Mesenchymal stem cell (in vitro differentiated cells and primary cell): ENCODE measurements around the gene HPX.

Experiments
- DNase-seq: peaks from one replicate; pipeline ENCODE4 v3.0.0-alpha.2; 2013
- H2AFZ ChIP-seq: one replicate; pipeline ENCODE4 v1.6.1; 2013; ENCODE audit warnings: low read depth, mild to moderate bottlenecking, control low read depth, inconsistent platforms, low read length, moderate library complexity
- H2AK5ac ChIP-seq: 2 replicates; pipeline ENCODE4 v1.6.1; 2013; ENCODE audit warnings: low read length, moderate library complexity, mild to moderate bottlenecking, inconsistent platforms; ENCODE audit not compliant: severe bottlenecking
- H2BK120ac ChIP-seq: one replicate; pipeline ENCODE4 v1.6.1; 2013; ENCODE audit warnings: low read depth, mild to moderate bottlenecking, inconsistent platforms, low read length, moderate library complexity
- H2BK12ac ChIP-seq, 2 experiments: one replicate each; pipeline ENCODE4 v1.6.1; 2013; ENCODE audit warnings: inconsistent platforms in 2 of 2, low read length in 2 of 2, mild to moderate bottlenecking in 2 of 2, moderate library complexity in 2 of 2, control low read depth in 1 of 2
- H2BK15ac ChIP-seq: one replicate; pipeline ENCODE4 v1.6.1; 2013; ENCODE audit warnings: mild to moderate bottlenecking, low read depth, inconsistent platforms; ENCODE audit not compliant: poor library complexity, severe bottlenecking
- H2BK5ac ChIP-seq: 2 replicates; pipeline ENCODE4 v1.6.1; 2013; ENCODE audit warnings: low read depth, mild to moderate bottlenecking, low read length, control low read depth, inconsistent platforms; ENCODE audit not compliant: poor library complexity, severe bottlenecking
- H3K14ac ChIP-seq, 2 experiments: one replicate each; pipeline ENCODE4 v1.6.1; 2013; ENCODE audit warnings: inconsistent platforms in 2 of 2, low read length in 2 of 2, control low read depth in 1 of 2, mild to moderate bottlenecking in 1 of 2, moderate library complexity in 1 of 2
- H3K18ac ChIP-seq, 2 experiments: one replicate each; pipeline ENCODE4 v1.6.1; 2013; ENCODE audit warnings: inconsistent platforms in 2 of 2, low read length in 2 of 2, control low read depth in 1 of 2, low read depth in 1 of 2, mild to moderate bottlenecking in 1 of 2
- H3K23ac ChIP-seq, 2 experiments: one replicate each; pipeline ENCODE4 v1.6.1; 2013; ENCODE audit warnings: inconsistent platforms in 2 of 2, low read length in 2 of 2, mild to moderate bottlenecking in 2 of 2, moderate library complexity in 2 of 2, control low read depth in 1 of 2
- H3K27ac ChIP-seq: 2 replicates; pipeline ENCODE4 v1.5.1; 2013; ENCODE audit warnings: mild to moderate bottlenecking, moderate library complexity, low read length, control low read depth, inconsistent platforms; ENCODE audit not compliant: poor library complexity, severe bottlenecking
- H3K27me3 ChIP-seq, 2 experiments: 2 replicates each; pipeline versions ENCODE4 v1.6.1 to v1.7.0; 2013; ENCODE audit warnings: low read length in 2 of 2, mild to moderate bottlenecking in 2 of 2, moderate library complexity in 2 of 2, control low read depth in 1 of 2, inconsistent platforms in 1 of 2; ENCODE audit not compliant: control insufficient read depth in 1 of 2, insufficient read depth in 1 of 2
- H3K36me3 ChIP-seq, 2 experiments: 2 replicates each; pipeline versions ENCODE4 v1.6.1 to v1.7.0; 2013; ENCODE audit warnings: low read length in 2 of 2, control low read depth in 1 of 2, inconsistent platforms in 1 of 2, low read depth in 1 of 2, mild to moderate bottlenecking in 1 of 2; ENCODE audit not compliant: insufficient read depth in 2 of 2, control insufficient read depth in 1 of 2
- H3K4ac ChIP-seq, 2 experiments: one replicate each; pipeline ENCODE4 v1.6.1; 2013; ENCODE audit warnings: inconsistent platforms in 2 of 2, low read length in 2 of 2, mild to moderate bottlenecking in 2 of 2, moderate library complexity in 2 of 2, control low read depth in 1 of 2, low read depth in 1 of 2
- H3K4me1 ChIP-seq: 2 replicates; pipeline ENCODE4 v1.6.1; 2013; ENCODE audit warnings: low read depth, low read length, control low read depth; ENCODE audit not compliant: control insufficient read depth, insufficient read depth
- H3K4me2 ChIP-seq: 2 replicates; pipeline ENCODE4 v1.6.1; 2013; ENCODE audit warnings: low read length, mild to moderate bottlenecking, inconsistent platforms; ENCODE audit not compliant: poor library complexity, severe bottlenecking
- H3K4me3 ChIP-seq, 2 experiments: 2 replicates each; pipeline versions ENCODE4 v1.5.1 to v1.7.0; 2013; ENCODE audit warnings: low read length in 2 of 2, mild to moderate bottlenecking in 2 of 2, control low read depth in 1 of 2, low read depth in 1 of 2; ENCODE audit not compliant: insufficient read depth in 1 of 2
- H3K79me1 ChIP-seq: replicated peaks from 2 replicates; pipeline ENCODE4 v1.6.1; 2013; ENCODE audit warnings: mild to moderate bottlenecking, control low read depth, low read length, inconsistent platforms; ENCODE audit not compliant: poor library complexity, severe bottlenecking
- H3K9ac ChIP-seq: 2 replicates; pipeline ENCODE4 v1.7.0; 2013; ENCODE audit warnings: mild to moderate bottlenecking, low read length, moderate library complexity
- H3K9me3 ChIP-seq: 2 replicates; pipeline ENCODE4 v1.7.0; 2013; ENCODE audit warnings: mild to moderate bottlenecking, low read length; ENCODE audit not compliant: control insufficient read depth
- H4K8ac ChIP-seq: one replicate; pipeline ENCODE4 v1.6.1; 2013; ENCODE audit warnings: inconsistent platforms, mild to moderate bottlenecking, low read length, moderate library complexity
- H4K91ac ChIP-seq: one replicate; pipeline ENCODE4 v1.6.1; 2013; ENCODE audit warnings: mild to moderate bottlenecking, low read length, inconsistent platforms
- whole genome bisulfite sequencing: methylation state at CpG from one replicate; pipeline ENCODE4 v1.1.7; 2013; ENCODE audit warnings: mixed read lengths; 5-methylcytosine and 5-hydroxymethylcytosine counted together

Gene HPX

GRCh38 chr11:6456361-6457073 is 15.7 kb upstream of the HPX start:
- DNase-seq, result no peak
- no peak overlapping the region for H2BK15ac ChIP-seq

GRCh38 chr11:6455070-6455469 is 14.3 kb upstream of the HPX start:
- no peak overlapping the region for H2AK5ac ChIP-seq
- no peak overlapping the region for H3K18ac ChIP-seq
- WGBS, result 100% methylated on average over 1 of the region's 2 CpGs
- H2BK15ac ChIP-seq, result no peak overlapping the region
- no peak overlapping the region for H3K27ac ChIP-seq
- peaks cover 63 to 86% of the 10 kb centered on the region in 2 experiments for H3K36me3 ChIP-seq
- no peak overlapping the region for H3K23ac ChIP-seq
- H4K8ac ChIP-seq, result no peak overlapping the region
- no peaks in the 10 kb centered on the region for H3K9me3 ChIP-seq
- H2BK5ac ChIP-seq, result no peak overlapping the region
- no peak overlapping the region for H2BK12ac ChIP-seq
- no peak overlapping the region for H3K14ac ChIP-seq
- H3K4me1 ChIP-seq, result no peaks in the 10 kb centered on the region
- H2BK120ac ChIP-seq, result no peak overlapping the region
- DNase-seq, result no peak
- no peak overlapping the region for H3K4me3 ChIP-seq
- H3K4ac ChIP-seq, result no peak overlapping the region
- H4K91ac ChIP-seq, result no peak overlapping the region
- H3K9ac ChIP-seq, result no peak overlapping the region
- no peak overlapping the region for H3K4me2 ChIP-seq
- no peaks in the 10 kb centered on the region for H3K27me3 ChIP-seq
- H2AFZ ChIP-seq, result no peak overlapping the region
- H3K79me1 ChIP-seq, result peaks cover 1% of the 10 kb centered on the region

More at GRCh38 chr11:6456361-6457073, 15.7 kb upstream of the HPX start:
- no peak overlapping the region for H4K8ac ChIP-seq
- H3K14ac ChIP-seq, result no peak overlapping the region
- no peak overlapping the region for H3K27ac ChIP-seq
- H3K4me1 ChIP-seq, result no peaks in the 10 kb centered on the region
- no peak overlapping the region for H3K18ac ChIP-seq
- H2BK120ac ChIP-seq, result no peak overlapping the region
- H3K9ac ChIP-seq, result no peak overlapping the region
- H2AK5ac ChIP-seq, result no peak overlapping the region
- H3K9me3 ChIP-seq, result no peaks in the 10 kb centered on the region
- peak overlapping the region in 1 of 2 experiments; percentile 10 for H3K4me3 ChIP-seq
- no peak overlapping the region for H3K4me2 ChIP-seq
- H2AFZ ChIP-seq, result no peak overlapping the region
- no peak overlapping the region for H2BK12ac ChIP-seq
- peaks cover 50 to 86% of the 10 kb centered on the region in 2 experiments for H3K36me3 ChIP-seq
- H2BK5ac ChIP-seq, result no peak overlapping the region
- H3K23ac ChIP-seq, result no peak overlapping the region
- WGBS, result 96% methylated on average over 56 of the region's 56 CpGs
- H3K4ac ChIP-seq, result no peak overlapping the region
- H3K79me1 ChIP-seq, result peaks cover 1% of the 10 kb centered on the region
- H3K27me3 ChIP-seq, result no peaks in the 10 kb centered on the region
- peak overlapping the region; percentile 49 for H4K91ac ChIP-seq

GRCh38 chr11:6453152-6453551 is 12.4 kb upstream of the HPX start:
- no peak overlapping the region for H2BK15ac ChIP-seq
- H3K14ac ChIP-seq, result no peak overlapping the region
- no peak overlapping the region for H2BK120ac ChIP-seq
- no peak overlapping the region for H3K23ac ChIP-seq
- H3K79me1 ChIP-seq, result peaks cover 1% of the 10 kb centered on the region
- H3K27me3 ChIP-seq, result no peaks in the 10 kb centered on the region
- H2AK5ac ChIP-seq, result no peak overlapping the region
- no peak overlapping the region for H3K4ac ChIP-seq
- H3K4me2 ChIP-seq, result no peak overlapping the region
- peaks cover 71 to 87% of the 10 kb centered on the region in 2 experiments for H3K36me3 ChIP-seq
- H3K9ac ChIP-seq, result no peak overlapping the region
- H3K27ac ChIP-seq, result no peak overlapping the region
- no peak overlapping the region for H4K8ac ChIP-seq
- H2BK5ac ChIP-seq, result no peak overlapping the region
- H3K18ac ChIP-seq, result no peak overlapping the region
- WGBS, result 100% methylated on average over 2 of the region's 2 CpGs
- DNase-seq, result no peak
- no peak overlapping the region for H3K4me3 ChIP-seq
- no peak overlapping the region for H2AFZ ChIP-seq
- H2BK12ac ChIP-seq, result no peak overlapping the region
- no peak overlapping the region for H4K91ac ChIP-seq
- no peaks in the 10 kb centered on the region for H3K4me1 ChIP-seq
- H3K9me3 ChIP-seq, result no peaks in the 10 kb centered on the region

GRCh38 chr11:6452219-6452618 is 11.4 kb upstream of the HPX start:
- peaks cover 64 to 87% of the 10 kb centered on the region in 2 experiments for H3K36me3 ChIP-seq
- no peak overlapping the region for H4K91ac ChIP-seq
- no peak overlapping the region for H3K4ac ChIP-seq
- H3K23ac ChIP-seq, result no peak overlapping the region
- no peak overlapping the region for H2BK15ac ChIP-seq
- 92% methylated on average over 3 of the region's 3 CpGs for WGBS
- no peak overlapping the region for H2BK120ac ChIP-seq
- H3K4me1 ChIP-seq, result no peaks in the 10 kb centered on the region
- no peak for DNase-seq
- H3K9ac ChIP-seq, result no peak overlapping the region
- H3K27me3 ChIP-seq, result no peaks in the 10 kb centered on the region
- no peak overlapping the region for H2BK5ac ChIP-seq
- H2AFZ ChIP-seq, result no peak overlapping the region
- no peak overlapping the region for H3K4me2 ChIP-seq
- no peak overlapping the region for H2AK5ac ChIP-seq
- no peak overlapping the region for H4K8ac ChIP-seq
- no peaks in the 10 kb centered on the region for H3K9me3 ChIP-seq
- H3K18ac ChIP-seq, result no peak overlapping the region
- H2BK12ac ChIP-seq, result no peak overlapping the region
- no peak overlapping the region for H3K14ac ChIP-seq
- H3K79me1 ChIP-seq, result no peaks in the 10 kb centered on the region
- no peak overlapping the region for H3K4me3 ChIP-seq
- no peak overlapping the region for H3K27ac ChIP-seq
